IPS-18c (cell line): Measurements from ENCODE around the gene ARHGAP23.
"Not testable (repeated sequence)": the region's sequence is repeated elsewhere in the genome, so short reads cannot be mapped to it uniquely, and the experiment has no call there.

Experiments
- H3K4me3 ChIP-seq: 2 replicates; pipeline ENCODE4 v1.7.0; 2013; ENCODE audit warnings: low read depth, mild to moderate bottlenecking, low read length, moderate library complexity; ENCODE audit not compliant: insufficient read depth
- H3K9me3 ChIP-seq: one replicate; pipeline ENCODE4 v1.6.1; 2013; ENCODE audit warnings: mild to moderate bottlenecking, low read length, moderate library complexity; ENCODE audit not compliant: control insufficient read depth, insufficient read depth

ARHGAP23 gene

GRCh38 chr17:38511150-38512108, 83.2 kb downstream of the ARHGAP23 start:
- H3K4me3 ChIP-seq: peak overlapping the region; percentile 52
- no peaks in the 10 kb centered on the region for H3K9me3 ChIP-seq

- no peaks in the 10 kb centered on the region for H3K9me3 ChIP-seq
- H3K4me3 ChIP-seq: no peak overlapping the region
Observed at GRCh38 chr17:38512473-38513058, 84.3 kb downstream of the ARHGAP23 start.

DNA sequence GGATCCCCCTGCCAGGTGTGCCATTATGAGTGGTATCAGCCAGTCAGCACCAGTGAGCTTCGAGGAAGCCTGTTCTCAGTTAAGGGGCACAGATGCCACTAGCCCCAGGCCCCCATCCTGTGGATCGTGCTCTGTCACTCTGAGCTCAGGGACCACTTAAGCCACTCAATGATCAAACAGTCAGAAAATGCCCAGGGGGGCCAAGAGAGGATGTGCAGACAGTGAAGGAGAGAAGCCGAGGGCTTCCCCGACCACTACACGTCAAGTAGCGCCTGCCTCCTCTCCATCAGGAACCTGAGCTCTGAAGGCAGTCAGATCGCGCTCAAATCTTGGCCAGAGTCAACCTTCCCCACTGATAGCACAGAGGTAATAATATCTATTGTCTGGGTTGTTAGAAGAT, 98.3 kb downstream of the ARHGAP23 start:
- H3K9me3 ChIP-seq, H3K4me3 ChIP-seq: not testable (repeated sequence)

- not testable (repeated sequence) for H3K9me3 ChIP-seq, H3K4me3 ChIP-seq
Observed at GRCh38 chr17:38528141-38528540, 99.9 kb downstream of the ARHGAP23 start.

DNA sequence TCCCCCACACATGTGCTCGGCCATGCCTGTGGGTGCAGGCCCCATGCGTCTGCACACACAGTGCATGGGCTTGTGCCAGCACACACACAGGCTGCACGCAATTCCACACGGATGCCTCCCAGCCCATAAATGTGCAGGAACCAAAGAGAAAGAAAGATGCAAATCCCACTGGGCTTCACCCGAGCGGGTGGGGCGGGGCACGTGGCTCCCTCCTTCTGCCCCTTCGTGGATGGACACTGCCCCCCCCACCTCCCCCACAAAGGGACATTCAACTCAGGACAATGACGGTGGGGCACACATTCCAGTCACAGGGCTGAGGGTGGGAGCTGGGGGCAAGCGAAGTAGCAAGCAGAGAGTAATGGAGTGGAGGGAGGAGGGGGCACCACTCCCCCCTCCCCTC, 102.6 kb downstream of the ARHGAP23 start:
- not testable (repeated sequence) for H3K9me3 ChIP-seq, H3K4me3 ChIP-seq

DNA sequence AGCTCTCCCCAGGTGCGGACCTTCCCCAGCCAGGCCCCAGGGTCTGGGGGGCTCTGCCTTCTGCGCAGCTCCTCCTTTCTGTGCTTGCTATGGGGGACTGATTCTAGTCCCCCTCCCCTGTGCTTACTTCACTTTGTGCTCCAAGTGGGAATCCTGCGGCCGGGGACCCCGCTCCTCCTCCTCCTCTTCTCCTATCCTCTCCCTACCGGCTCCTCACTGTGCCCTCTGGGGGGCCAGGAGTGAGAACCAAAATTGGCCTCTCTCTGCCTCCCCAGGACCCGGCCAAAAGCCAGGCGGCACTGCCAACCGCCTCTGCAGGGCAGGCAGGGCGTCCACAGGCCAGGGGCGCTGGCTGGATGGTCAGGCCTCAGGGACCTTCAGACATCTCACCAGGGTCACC, 103.5 kb downstream of the ARHGAP23 start:
- H3K9me3 ChIP-seq, H3K4me3 ChIP-seq: not testable (repeated sequence)

DNA sequence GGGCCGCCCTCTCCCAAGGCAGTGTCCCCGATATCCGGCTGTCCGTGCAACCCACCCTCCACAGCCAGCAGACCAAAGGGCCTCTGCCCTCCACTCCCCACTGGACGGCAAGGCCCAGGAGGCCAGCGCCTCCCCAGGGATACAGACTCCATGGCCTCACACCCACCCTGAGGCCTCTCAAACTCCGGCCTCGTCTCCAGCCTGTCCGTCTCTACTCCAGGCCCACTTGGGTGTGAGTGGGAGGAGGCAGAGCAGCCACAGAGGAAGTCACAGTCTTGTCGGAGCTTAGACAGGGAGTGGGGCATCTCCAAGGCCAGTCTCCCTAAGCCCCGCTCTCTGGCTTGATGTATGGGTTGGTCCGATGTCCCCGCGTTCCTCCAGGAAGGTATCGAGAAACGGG, 104.2 kb downstream of the ARHGAP23 start:
- no peak overlapping the region for H3K4me3 ChIP-seq

DNA sequence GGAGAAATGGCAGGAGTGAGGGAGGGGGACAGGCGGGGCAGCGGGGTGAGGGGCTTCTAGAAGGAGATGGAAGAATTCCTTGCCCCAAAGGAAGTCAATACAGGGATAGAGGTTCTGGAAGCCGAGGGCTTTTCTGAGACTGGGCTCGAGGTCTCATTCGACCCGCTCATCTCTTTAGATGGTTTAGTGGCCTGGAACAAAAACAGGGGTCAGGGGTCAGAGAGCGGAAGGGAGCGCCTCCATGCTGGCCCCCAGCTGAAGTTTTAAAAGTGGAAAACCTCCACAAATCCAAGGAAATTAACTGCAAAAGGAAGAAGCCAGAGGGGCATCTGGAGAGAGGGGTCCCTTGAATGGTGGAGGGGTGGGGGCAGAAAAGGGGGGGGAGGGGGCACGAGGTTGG, 105.0 kb downstream of the ARHGAP23 start:
- H3K9me3 ChIP-seq: no peaks in the 10 kb centered on the region
- H3K4me3 ChIP-seq: no peak overlapping the region

More for the DNA sequence above, 104.2 kb downstream of the ARHGAP23 start:
- H3K9me3 ChIP-seq: no peaks in the 10 kb centered on the region

DNA sequence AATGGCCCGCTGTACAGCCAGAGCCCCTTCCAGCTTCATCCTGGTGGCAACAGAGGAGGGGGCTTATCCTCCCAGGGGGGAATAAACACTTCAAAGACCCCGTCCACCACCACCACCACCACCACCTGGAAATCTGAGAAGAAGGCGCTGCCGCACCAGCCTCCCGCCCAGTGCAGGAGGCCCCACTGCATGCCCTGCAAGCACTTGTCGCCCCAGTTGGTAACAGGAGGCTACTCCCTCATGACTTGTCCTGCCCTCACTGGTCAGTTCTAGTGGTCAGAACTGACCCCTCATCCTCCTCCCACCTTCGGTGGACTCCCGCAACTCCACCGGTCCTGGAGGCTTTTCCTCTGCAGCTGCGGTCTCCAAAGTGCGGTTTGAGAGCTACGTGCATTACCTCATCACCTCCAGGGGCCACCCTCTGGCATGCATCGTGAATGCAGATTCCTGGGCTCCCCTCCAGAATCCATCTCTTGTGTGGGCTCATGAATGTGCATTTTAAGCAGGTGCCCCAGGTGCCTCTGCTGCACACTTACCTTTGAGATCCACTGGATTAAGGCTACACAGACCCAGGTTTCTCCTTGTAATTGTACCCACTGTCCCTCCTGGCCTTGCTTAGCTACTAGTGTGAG, 105.7 kb downstream of the ARHGAP23 start:
- no peaks in the 10 kb centered on the region for H3K9me3 ChIP-seq
- H3K4me3 ChIP-seq: no peak overlapping the region

DNA sequence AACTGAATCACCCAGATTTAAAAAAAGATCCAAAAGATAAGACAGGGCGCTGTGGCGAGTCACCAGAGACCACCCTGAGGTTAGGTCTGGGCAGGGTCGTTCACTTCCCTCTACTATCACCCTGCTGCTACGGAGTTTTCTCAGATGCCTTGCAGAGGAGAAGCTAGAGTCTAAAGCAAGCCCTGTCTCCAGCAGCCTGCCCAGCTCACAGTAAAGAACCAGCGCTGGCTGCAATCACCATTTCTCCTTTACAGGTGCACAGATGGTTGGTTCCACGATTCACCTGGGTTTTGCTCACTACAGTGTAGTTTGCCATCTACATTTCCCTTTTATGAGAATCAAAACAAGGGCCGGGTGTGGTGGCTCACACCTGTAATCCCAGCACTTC, 106.2 kb downstream of the ARHGAP23 start:
- Histone ChIP-seq H3K4me3 (no peak overlapping the region), H3K9me3 (no peaks in the 10 kb centered on the region)

DNA sequence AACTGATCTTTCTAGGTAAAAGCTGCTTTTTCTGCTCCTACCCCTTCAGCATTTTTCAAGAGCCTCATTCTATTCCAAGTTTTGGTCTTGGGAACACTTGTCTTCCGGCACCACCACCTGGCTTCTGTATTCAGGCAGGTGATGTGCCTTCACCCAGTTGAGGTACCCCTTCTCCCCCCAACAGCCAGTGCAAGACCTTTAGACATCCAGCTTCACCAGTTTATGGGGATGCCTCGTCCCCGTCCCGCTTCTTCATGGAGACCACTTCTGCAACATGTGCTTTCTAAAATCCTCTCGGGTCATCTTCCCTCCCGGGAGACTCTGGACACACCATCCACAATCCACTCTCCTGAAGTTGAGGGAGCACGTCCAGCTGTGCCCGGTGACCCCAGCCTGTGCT, 107.6 kb downstream of the ARHGAP23 start:
- Histone ChIP-seq H3K9me3 (no peaks in the 10 kb centered on the region), H3K4me3 (no peak overlapping the region)

GRCh38 chr17:38536661-38537060, 108.4 kb downstream of the ARHGAP23 start:
- H3K4me3 ChIP-seq: no peak overlapping the region
- no peaks in the 10 kb centered on the region for H3K9me3 ChIP-seq

DNA sequence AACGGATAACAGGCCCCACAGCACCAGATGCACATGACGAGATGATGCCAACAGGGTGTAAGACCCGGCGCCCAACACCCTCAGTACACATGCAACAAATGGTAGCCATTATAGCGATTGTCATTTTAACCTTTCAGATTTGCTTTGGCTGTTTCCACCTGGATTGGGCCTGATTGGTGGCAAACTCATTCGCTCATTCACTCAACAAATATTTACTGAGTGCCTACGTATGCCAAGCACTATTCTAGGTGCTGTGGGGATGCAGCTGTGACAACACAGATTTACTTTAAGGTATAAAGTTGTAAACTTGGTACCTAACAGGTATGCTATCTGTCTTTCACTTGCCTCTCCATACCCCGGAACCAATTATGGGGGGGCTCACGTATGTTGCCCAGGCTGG, 110.6 kb downstream of the ARHGAP23 start:
- Histone ChIP-seq H3K4me3 (no peak overlapping the region), H3K9me3 (no peaks in the 10 kb centered on the region)

DNA sequence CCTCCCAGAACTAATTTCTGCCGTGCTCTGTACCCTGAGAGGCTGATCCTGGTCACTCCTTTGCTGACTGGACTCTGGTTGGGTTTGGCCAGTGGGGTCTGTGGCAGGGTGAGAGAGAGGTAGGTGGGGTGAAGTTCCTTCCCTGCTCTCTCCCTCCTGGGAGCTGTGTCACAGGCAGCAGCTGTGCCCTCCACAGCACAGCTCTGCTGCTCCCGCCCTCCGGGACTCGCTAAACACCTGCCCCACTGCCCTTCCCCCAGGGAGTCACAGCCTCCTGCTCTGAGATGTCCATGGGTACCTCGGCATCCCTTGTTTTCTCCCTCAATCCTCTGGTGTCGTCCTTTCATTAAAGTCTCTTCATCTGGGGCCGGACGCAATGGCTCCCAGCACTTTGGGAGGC, 111.1 kb downstream of the ARHGAP23 start:
- H3K9me3 ChIP-seq: no peaks in the 10 kb centered on the region

DNA sequence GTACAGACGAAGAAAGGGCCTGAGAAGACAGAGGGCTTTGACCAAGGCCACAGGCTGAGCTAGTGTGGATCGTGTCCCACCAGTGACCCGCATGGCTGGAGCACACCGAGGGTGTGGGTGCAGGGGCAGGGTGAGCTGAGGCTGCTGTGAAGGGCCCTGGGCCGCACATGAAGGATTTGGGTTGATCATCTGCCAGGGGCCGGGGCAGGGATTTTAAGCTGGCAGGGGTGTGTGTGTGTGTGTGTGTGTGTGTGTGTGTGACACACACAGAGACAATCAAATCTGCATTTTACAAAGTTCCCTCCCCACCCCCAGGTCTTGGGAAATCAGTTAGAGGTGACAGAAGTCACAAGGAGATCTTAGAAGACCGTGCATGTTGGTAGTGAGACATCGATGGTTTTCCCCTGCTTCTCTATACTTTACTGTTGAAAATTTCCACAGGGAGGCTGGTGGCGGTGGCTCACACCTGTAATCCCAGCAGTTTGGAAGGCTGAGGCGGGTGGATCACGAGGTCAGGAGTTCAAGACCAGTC, 112.3 kb downstream of the ARHGAP23 start:
- H3K9me3 ChIP-seq: no peaks in the 10 kb centered on the region
- no peak overlapping the region for H3K4me3 ChIP-seq

More for the DNA sequence above, 111.1 kb downstream of the ARHGAP23 start:
- H3K4me3 ChIP-seq: no peak overlapping the region

- Histone ChIP-seq H3K9me3 (no peaks in the 10 kb centered on the region), H3K4me3 (no peak overlapping the region)
Observed at GRCh38 chr17:38541281-38541680, 113.0 kb downstream of the ARHGAP23 start.

- H3K4me3 ChIP-seq: no peak overlapping the region
Observed at GRCh38 chr17:38542286-38542685, 114.0 kb downstream of the ARHGAP23 start.

More at GRCh38 chr17:38542286-38542685, 114.0 kb downstream of the ARHGAP23 start:
- no peaks in the 10 kb centered on the region for H3K9me3 ChIP-seq
